Measurements from ENCODE around the gene RHAG. TPM values are rescaled to one million over a fixed set of nuclear protein-coding genes. Genes with fewer than 3 reads are reported as not detected.

Gene RHAG
- total RNA-seq, 2 experiments from 2014 or later: not detected

GRCh38 chr6:49646942-49647341 is 10.3 kb upstream of the RHAG start:
- CTCF ChIA-PET: no interaction called here
- DNase-seq (no peak), ATAC-seq (ENCODE audit: poor library complexity) (no peak)
- POLR2A ChIA-PET: no interaction called here
- Histone ChIP-seq H3K27me3 (ENCODE audit: control insufficient read depth in 1 of 2, insufficient read depth in 2 of 2, low read length in 2 of 2) (no peaks in the 10 kb centered on the region), H3K9me3 (ENCODE audit: control insufficient read depth in 1 of 2, insufficient read depth in 1 of 2, low read length in 2 of 2) (peaks cover 0 to 4% of the 10 kb centered on the region in 2 experiments), H3K4me1 (ENCODE audit: insufficient read depth, low read length) (no peaks in the 10 kb centered on the region), H3K4me3 (ENCODE audit: low read length) (no peak overlapping the region), H3K27ac (ENCODE audit: low read depth in 1 of 2, low read length in 2 of 2) (no peak overlapping the region), H3K36me3 (ENCODE audit: insufficient read depth, low read length) (no peaks in the 10 kb centered on the region)
- Mint-ChIP-seq H3K9me3 (peaks cover 2% of the 10 kb centered on the region), H3K36me3 (ENCODE audit: low read depth) (no peaks in the 10 kb centered on the region), H3K27ac (no peak overlapping the region), H3K4me1 (ENCODE audit: low read depth) (no peaks in the 10 kb centered on the region), H3K27me3 (no peaks in the 10 kb centered on the region), H3K4me3 (no peak overlapping the region)
- intact Hi-C loops (cut with DNase I, micrococcal nuclease): no loop called here
- TF ChIP-seq CTCF (IDR thresholded peaks at IDR 0.05): no peak

GRCh38 chr6:49646130-49646824 is 9.6 kb upstream of the RHAG start:
- no peak for ATAC-seq (ENCODE audit: poor library complexity)
- H3K27ac Mint-ChIP-seq: no peak overlapping the region
- no peak overlapping the region for H3K4me3 Mint-ChIP-seq
- Histone ChIP-seq H3K36me3 (ENCODE audit: insufficient read depth, low read length) (no peaks in the 10 kb centered on the region), H3K4me3 (ENCODE audit: low read length) (no peak overlapping the region), H3K27me3 (ENCODE audit: control insufficient read depth in 1 of 2, insufficient read depth in 2 of 2, low read length in 2 of 2) (no peaks in the 10 kb centered on the region), H3K27ac (ENCODE audit: low read depth in 1 of 2, low read length in 2 of 2) (no peak overlapping the region), H3K4me1 (ENCODE audit: insufficient read depth, low read length) (no peaks in the 10 kb centered on the region), H3K9me3 (ENCODE audit: control insufficient read depth in 1 of 2, insufficient read depth in 1 of 2, low read length in 2 of 2) (peaks cover 0 to 7% of the 10 kb centered on the region in 2 experiments)
- POLR2A ChIA-PET: interaction anchor here (0.6 kb wide), 1 partner anchor 333 kb away, joined by 3 read pairs; no protein-coding TSS in a partner anchor
- no peaks in the 10 kb centered on the region for H3K36me3 Mint-ChIP-seq (ENCODE audit: low read depth)
- intact Hi-C loops (cut with DNase I, micrococcal nuclease): no loop called here
- CTCF ChIA-PET: no interaction called here
- no peak for DNase-seq
- TF ChIP-seq CTCF (IDR thresholded peaks at IDR 0.05): no peak
- H3K4me1 Mint-ChIP-seq (ENCODE audit: low read depth): no peaks in the 10 kb centered on the region
- H3K9me3 Mint-ChIP-seq: peaks cover 2% of the 10 kb centered on the region
- H3K27me3 Mint-ChIP-seq: no peaks in the 10 kb centered on the region

- Histone ChIP-seq H3K36me3 (ENCODE audit: insufficient read depth, low read length) (no peaks in the 10 kb centered on the region), H3K27me3 (ENCODE audit: control insufficient read depth in 1 of 2, insufficient read depth in 2 of 2, low read length in 2 of 2) (no peaks in the 10 kb centered on the region), H3K27ac (ENCODE audit: low read depth in 1 of 2, low read length in 2 of 2) (no peak overlapping the region), H3K4me3 (ENCODE audit: low read length) (no peak overlapping the region), H3K9me3 (ENCODE audit: control insufficient read depth in 1 of 2, insufficient read depth in 1 of 2, low read length in 2 of 2) (peaks cover 0 to 7% of the 10 kb centered on the region in 2 experiments), H3K4me1 (ENCODE audit: insufficient read depth, low read length) (no peaks in the 10 kb centered on the region)
- Mint-ChIP-seq H3K27ac (no peak overlapping the region), H3K9me3 (peaks cover 2% of the 10 kb centered on the region), H3K27me3 (no peaks in the 10 kb centered on the region), H3K4me1 (ENCODE audit: low read depth) (no peaks in the 10 kb centered on the region), H3K4me3 (no peak overlapping the region), H3K36me3 (ENCODE audit: low read depth) (no peaks in the 10 kb centered on the region)
- ChIA-PET POLR2A (no interaction called here), CTCF (no interaction called here)
- ATAC-seq (ENCODE audit: poor library complexity): no peak
- intact Hi-C loops (cut with DNase I, micrococcal nuclease): no loop called here
- DNase-seq: no peak
- TF ChIP-seq CTCF (IDR thresholded peaks at IDR 0.05): no peak
These were observed 8.5 kb upstream of the RHAG start for GRCh38 chr6:49645139-49645538.
